HEK293 (cell line): Measurements from ENCODE around the gene AQP9.

Experiments used
- CTCF ChIA-PET: fragments of 350-600 bp; formaldehyde crosslinking; extraction: SDS; loops from one replicate; lab custom pipeline; 2021; ENCODE audit warnings: antibody characterized with exemption; lab: Yijun Ruan, JAX
- POLR2A ChIA-PET: fragments of 300-600 bp; formaldehyde crosslinking; extraction: SDS; loops from one replicate; lab custom pipeline; 2020; ENCODE audit warnings: antibody characterized with exemption, inconsistent platforms; lab: Yijun Ruan, JAX
- H3K27ac ChIP-seq: fragments of 200-500 bp; sonication (Bioruptor generic); 2 replicates; pipeline ENCODE4 v1.5.1; 2014; ENCODE audit warnings: low read depth, low read length, control low read depth, inconsistent platforms; ENCODE audit errors: extremely low read depth
- H3K36me3 ChIP-seq, 2 experiments: fragments of 200-500 bp in 1 of 2; sonication (Bioruptor generic) in 1 of 2; 1 replicate in 1 of 2; 2 replicates in 1 of 2; pipeline ENCODE4 v1.5.1; 2014 to 2017; ENCODE audit warnings: inconsistent platforms in 2 of 2, low read length in 2 of 2; ENCODE audit not compliant: control insufficient read depth in 2 of 2, insufficient read depth in 1 of 2
- H3K4me1 ChIP-seq: fragments of 200-500 bp; sonication (Bioruptor generic); 2 replicates; pipeline ENCODE4 v1.5.1; 2014; ENCODE audit warnings: mild to moderate bottlenecking, low read length, inconsistent platforms; ENCODE audit not compliant: control insufficient read depth, insufficient read depth
- H3K4me3 ChIP-seq: 2 replicates; pipeline ENCODE4 v1.5.1; 2011; ENCODE audit warnings: low read depth, mild to moderate bottlenecking, control low read depth, low read length, moderate library complexity
- H3K9me3 ChIP-seq: fragments of 200-500 bp; sonication (Bioruptor generic); 2 replicates; pipeline ENCODE4 v1.5.1; 2014; ENCODE audit warnings: low read depth, low read length, inconsistent platforms; ENCODE audit not compliant: control insufficient read depth, insufficient read depth
- BCL11A ChIP-seq: fragments of 450-650 bp; formaldehyde crosslinking; IDR thresholded peaks from 2 replicates; pipeline ENCODE4 v1.5.1; 2016; ENCODE audit warnings: low read depth, missing biosample characterization, missing genetic modification characterization
- BCL11B ChIP-seq: fragments of 450-650 bp; formaldehyde crosslinking; IDR thresholded peaks from 2 replicates; pipeline ENCODE4 v1.5.1; 2016; ENCODE audit warnings: low read depth, missing biosample characterization, missing genetic modification characterization
- GLIS1 ChIP-seq: fragments of 450-650 bp; formaldehyde crosslinking; IDR thresholded peaks from 2 replicates; pipeline ENCODE4 v1.5.1; 2016; ENCODE audit warnings: missing biosample characterization, missing genetic modification characterization
- HOXA7 ChIP-seq: sonication (generic); formaldehyde crosslinking; IDR thresholded peaks from 2 replicates; pipeline ENCODE4 v1.8.1; 2022; ENCODE audit warnings: missing genetic modification reagents, borderline replicate concordance
- KLF1 ChIP-seq: fragments of 450-650 bp; formaldehyde crosslinking; IDR thresholded peaks from 2 replicates; pipeline ENCODE4 v1.5.1; 2016; ENCODE audit warnings: missing biosample characterization, missing genetic modification characterization
- KLF10 ChIP-seq: fragments of 450-650 bp; IDR thresholded peaks from 2 replicates; pipeline ENCODE4 v1.5.1; 2018; ENCODE audit warnings: missing biosample characterization, mild to moderate bottlenecking, missing genetic modification characterization
- KLF16 ChIP-seq: fragments of 450-650 bp; formaldehyde crosslinking; IDR thresholded peaks from 2 replicates; pipeline ENCODE4 v1.5.1; 2017; ENCODE audit warnings: missing biosample characterization, missing genetic modification characterization
- KLF9 ChIP-seq: fragments of 450-650 bp; formaldehyde crosslinking; IDR thresholded peaks from 2 replicates; pipeline ENCODE4 v1.5.1; 2016; ENCODE audit warnings: missing biosample characterization, missing genetic modification characterization, low read depth
- OVOL3 ChIP-seq: fragments of 450-650 bp; formaldehyde crosslinking; IDR thresholded peaks from 2 replicates; pipeline ENCODE4 v1.5.1; 2016; ENCODE audit warnings: missing biosample characterization, missing genetic modification characterization
- PRDM2 ChIP-seq: fragments of 450-650 bp; formaldehyde crosslinking; IDR thresholded peaks from 2 replicates; pipeline ENCODE4 v1.5.1; 2016; ENCODE audit warnings: missing biosample characterization, missing genetic modification characterization, borderline replicate concordance
- SCRT1 ChIP-seq: fragments of 450-650 bp; formaldehyde crosslinking; IDR thresholded peaks from 2 replicates; pipeline ENCODE4 v1.5.1; 2016; ENCODE audit warnings: missing biosample characterization, missing genetic modification characterization, borderline replicate concordance
- SCRT2 ChIP-seq: fragments of 450-650 bp; formaldehyde crosslinking; IDR thresholded peaks from 2 replicates; pipeline ENCODE4 v1.5.1; 2016; ENCODE audit warnings: missing biosample characterization, missing genetic modification characterization
- ZEB2 ChIP-seq: fragments of 450-650 bp; formaldehyde crosslinking; IDR thresholded peaks from 2 replicates; pipeline ENCODE4 v1.5.1; 2016; ENCODE audit warnings: missing biosample characterization, missing genetic modification characterization
- ZFP41 ChIP-seq: fragments of 450-650 bp; formaldehyde crosslinking; IDR thresholded peaks from 2 replicates; pipeline ENCODE4 v1.5.1; 2016; ENCODE audit warnings: missing biosample characterization, missing genetic modification characterization, borderline replicate concordance
- ZNF132 ChIP-seq: fragments of 450-650 bp; formaldehyde crosslinking; IDR thresholded peaks from 2 replicates; pipeline ENCODE4 v1.5.1; 2017; ENCODE audit warnings: missing biosample characterization, missing genetic modification characterization, borderline replicate concordance
- ZNF146 ChIP-seq: fragments of 450-650 bp; formaldehyde crosslinking; IDR thresholded peaks from 2 replicates; pipeline ENCODE4 v1.5.1; 2016; ENCODE audit warnings: missing biosample characterization, missing genetic modification characterization
- ZNF184 ChIP-seq: fragments of 450-650 bp; IDR thresholded peaks from 2 replicates; pipeline ENCODE4 v1.5.1; 2018; ENCODE audit warnings: missing biosample characterization, mild to moderate bottlenecking, missing genetic modification characterization
- ZNF221 ChIP-seq: fragments of 450-650 bp; formaldehyde crosslinking; IDR thresholded peaks from 2 replicates; pipeline ENCODE4 v1.5.1; 2017; ENCODE audit warnings: missing biosample characterization, missing genetic modification characterization, borderline replicate concordance
- ZNF223 ChIP-seq: fragments of 450-650 bp; formaldehyde crosslinking; IDR thresholded peaks from 2 replicates; pipeline ENCODE4 v1.5.1; 2016; ENCODE audit warnings: missing biosample characterization, missing genetic modification characterization
- ZNF280D ChIP-seq: fragments of 450-650 bp; formaldehyde crosslinking; IDR thresholded peaks from 2 replicates; pipeline ENCODE4 v1.5.1; 2016; ENCODE audit warnings: missing biosample characterization, missing genetic modification characterization
- ZNF366 ChIP-seq: fragments of 450-650 bp; formaldehyde crosslinking; conservative IDR thresholded peaks from 2 replicates; pipeline ENCODE4 v1.5.1; 2016; ENCODE audit warnings: missing biosample characterization, missing genetic modification characterization
- ZNF37A ChIP-seq: fragments of 450-650 bp; IDR thresholded peaks from 2 replicates; pipeline ENCODE4 v1.5.1; 2018; ENCODE audit warnings: missing biosample characterization, missing genetic modification characterization
- ZNF600 ChIP-seq: fragments of 450-650 bp; formaldehyde crosslinking; IDR thresholded peaks from 2 replicates; pipeline ENCODE4 v1.5.1; 2016; ENCODE audit warnings: missing biosample characterization, missing genetic modification characterization
- ZNF658 ChIP-seq: fragments of 450-650 bp; formaldehyde crosslinking; IDR thresholded peaks from 2 replicates; pipeline ENCODE4; 2016; ENCODE audit warnings: missing biosample characterization, missing genetic modification characterization
- ZNF670 ChIP-seq: fragments of 450-650 bp; formaldehyde crosslinking; IDR thresholded peaks from 2 replicates; pipeline ENCODE4 v1.5.1; 2016; ENCODE audit warnings: missing biosample characterization, missing genetic modification characterization, low read depth
- ZSCAN16 ChIP-seq: fragments of 450-650 bp; formaldehyde crosslinking; IDR thresholded peaks from 2 replicates; pipeline ENCODE4 v1.5.1; 2016; ENCODE audit warnings: missing biosample characterization, missing genetic modification characterization
- TF ChIP-seq, protein P1 (sequence below): fragments of 450-650 bp; formaldehyde crosslinking; IDR thresholded peaks from 2 replicates; pipeline ENCODE4 v1.5.1; 2017; ENCODE audit warnings: missing biosample characterization, mild to moderate bottlenecking, missing genetic modification characterization, moderate library complexity
- TF ChIP-seq, protein P2 (sequence below): fragments of 450-650 bp; formaldehyde crosslinking; IDR thresholded peaks from 2 replicates; pipeline ENCODE4 v1.5.1; 2016; ENCODE audit warnings: missing biosample characterization, missing genetic modification characterization, low read depth
- TF ChIP-seq, protein P3 (sequence below): fragments of 450-650 bp; formaldehyde crosslinking; IDR thresholded peaks from 2 replicates; pipeline ENCODE4 v1.5.1; 2016; ENCODE audit warnings: missing biosample characterization, missing genetic modification characterization

AQP9 gene, protein sequence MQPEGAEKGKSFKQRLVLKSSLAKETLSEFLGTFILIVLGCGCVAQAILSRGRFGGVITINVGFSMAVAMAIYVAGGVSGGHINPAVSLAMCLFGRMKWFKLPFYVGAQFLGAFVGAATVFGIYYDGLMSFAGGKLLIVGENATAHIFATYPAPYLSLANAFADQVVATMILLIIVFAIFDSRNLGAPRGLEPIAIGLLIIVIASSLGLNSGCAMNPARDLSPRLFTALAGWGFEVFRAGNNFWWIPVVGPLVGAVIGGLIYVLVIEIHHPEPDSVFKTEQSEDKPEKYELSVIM

GRCh38 chr15:58138106-58138505 lies at the start of gene AQP9:
Gene AQP9 (plus strand): TSS chr15:58138381. CDS start chr15:58138566, 185 bp downstream.
- CTCF ChIA-PET, result no interaction called here
- POLR2A ChIA-PET, result no interaction called here

GRCh38 chr15:58095415-58095814 lies 42.8 kb upstream of the AQP9 start:
- Histone ChIP-seq H3K4me1 (no peaks in the 10 kb centered on the region), H3K36me3 (no peaks in the 10 kb centered on the region), H3K4me3 (no peak overlapping the region), H3K27ac (no peak overlapping the region), H3K9me3 (no peaks in the 10 kb centered on the region)
- ChIA-PET CTCF (no interaction called here), POLR2A (no interaction called here)
- TF ChIP-seq, protein P1, sequence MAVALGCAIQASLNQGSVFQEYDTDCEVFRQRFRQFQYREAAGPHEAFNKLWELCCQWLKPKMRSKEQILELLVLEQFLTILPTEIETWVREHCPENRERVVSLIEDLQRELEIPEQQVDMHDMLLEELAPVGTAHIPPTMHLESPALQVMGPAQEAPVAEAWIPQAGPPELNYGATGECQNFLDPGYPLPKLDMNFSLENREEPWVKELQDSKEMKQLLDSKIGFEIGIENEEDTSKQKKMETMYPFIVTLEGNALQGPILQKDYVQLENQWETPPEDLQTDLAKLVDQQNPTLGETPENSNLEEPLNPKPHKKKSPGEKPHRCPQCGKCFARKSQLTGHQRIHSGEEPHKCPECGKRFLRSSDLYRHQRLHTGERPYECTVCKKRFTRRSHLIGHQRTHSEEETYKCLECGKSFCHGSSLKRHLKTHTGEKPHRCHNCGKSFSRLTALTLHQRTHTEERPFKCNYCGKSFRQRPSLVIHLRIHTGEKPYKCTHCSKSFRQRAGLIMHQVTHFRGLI (tag by site-specific recombination), result no peak
- TF ChIP-seq ZNF600 (tag by site-specific recombination) (peak; percentile 51; the same call in 1 of the 2 replicates), GLIS1 (no peak), ZFP41 (tag by site-specific recombination) (no peak), PRDM2 (tag by site-specific recombination) (no peak), ZNF221 (tag by site-specific recombination) (no peak), ZNF280D (tag by site-specific recombination) (no peak), SCRT2 (peak; percentile 37), SCRT1 (tag by site-specific recombination) (0 out of 2 replicates have a peak, but pooled peaks have one; percentile 16), ZNF223 (tag by site-specific recombination) (no peak), ZNF132 (tag by site-specific recombination) (no peak), ZNF658 (no peak)
- TF ChIP-seq, protein P2, sequence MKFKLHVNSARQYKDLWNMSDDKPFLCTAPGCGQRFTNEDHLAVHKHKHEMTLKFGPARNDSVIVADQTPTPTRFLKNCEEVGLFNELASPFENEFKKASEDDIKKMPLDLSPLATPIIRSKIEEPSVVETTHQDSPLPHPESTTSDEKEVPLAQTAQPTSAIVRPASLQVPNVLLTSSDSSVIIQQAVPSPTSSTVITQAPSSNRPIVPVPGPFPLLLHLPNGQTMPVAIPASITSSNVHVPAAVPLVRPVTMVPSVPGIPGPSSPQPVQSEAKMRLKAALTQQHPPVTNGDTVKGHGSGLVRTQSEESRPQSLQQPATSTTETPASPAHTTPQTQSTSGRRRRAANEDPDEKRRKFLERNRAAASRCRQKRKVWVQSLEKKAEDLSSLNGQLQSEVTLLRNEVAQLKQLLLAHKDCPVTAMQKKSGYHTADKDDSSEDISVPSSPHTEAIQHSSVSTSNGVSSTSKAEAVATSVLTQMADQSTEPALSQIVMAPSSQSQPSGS (tag by site-specific recombination), result no peak

More at GRCh38 chr15:58138106-58138505, at the start of gene AQP9:
- Histone ChIP-seq H3K4me3 (no peak within 1 kb of the TSS), H3K4me1 (no peaks in the 10 kb centered on the region), H3K9me3 (no peaks in the 10 kb centered on the region), H3K27ac (no peak within 1 kb of the TSS), H3K36me3 (no peaks in the 10 kb centered on the region)
- no peak for TF ChIP-seq ZEB2 (tag by site-specific recombination)
- no peak for TF ChIP-seq ZNF37A (tag by site-specific recombination)
- TF ChIP-seq ZFP41 (tag by site-specific recombination), result no peak
- TF ChIP-seq ZNF184 (tag by site-specific recombination), result no peak
- TF ChIP-seq ZSCAN16 (tag by site-specific recombination), result no peak
- no peak for TF ChIP-seq OVOL3
- no peak for TF ChIP-seq HOXA7 (CRISPR knock-in tag)
- TF ChIP-seq BCL11B (tag by site-specific recombination), result no peak
- no peak for TF ChIP-seq ZNF670 (tag by site-specific recombination)
- no peak for TF ChIP-seq KLF1
- TF ChIP-seq KLF9 (tag by site-specific recombination), result no peak
- TF ChIP-seq BCL11A (tag by site-specific recombination), result no peak
- no peak for TF ChIP-seq KLF16 (tag by site-specific recombination)
- TF ChIP-seq, protein P3, sequence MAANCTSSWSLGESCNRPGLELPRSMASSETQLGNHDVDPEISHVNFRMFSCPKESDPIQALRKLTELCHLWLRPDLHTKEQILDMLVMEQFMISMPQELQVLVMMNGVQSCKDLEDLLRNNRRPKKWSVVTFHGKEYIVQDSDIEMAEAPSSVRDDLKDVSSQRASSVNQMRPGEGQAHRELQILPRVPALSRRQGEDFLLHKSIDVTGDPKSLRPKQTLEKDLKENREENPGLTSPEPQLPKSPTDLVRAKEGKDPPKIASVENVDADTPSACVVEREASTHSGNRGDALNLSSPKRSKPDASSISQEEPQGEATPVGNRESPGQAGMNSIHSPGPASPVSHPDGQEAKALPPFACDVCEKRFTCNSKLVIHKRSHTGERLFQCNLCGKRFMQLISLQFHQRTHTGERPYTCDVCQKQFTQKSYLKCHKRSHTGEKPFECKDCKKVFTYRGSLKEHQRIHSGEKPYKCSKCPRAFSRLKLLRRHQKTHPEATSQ (tag by site-specific recombination), result no peak
- TF ChIP-seq KLF10 (tag by site-specific recombination), result no peak
- TF ChIP-seq ZNF366 (tag by site-specific recombination), result no peak
- TF ChIP-seq ZNF146 (tag by site-specific recombination), result no peak
